Iris pigment epithelial cell (primary cell): ENCODE data around the gene ARMC7.
A peak's percentile ranks its signal among the peaks of the same experiment; 100 is the strongest.
"Not testable (repeated sequence)": the region's sequence is repeated elsewhere in the genome, so short reads cannot be mapped to it uniquely, and the experiment has no call there.

Source experiments
- DNase-seq: peaks from one replicate; pipeline ENCODE4 v3.0.0-alpha.2; 2011; ENCODE audit warnings: low read depth

Gene ARMC7

GRCh38 chr17:75130059-75130631 lies 20.4 kb downstream of the ARMC7 start:
- DNase-seq = no peak

DNA sequence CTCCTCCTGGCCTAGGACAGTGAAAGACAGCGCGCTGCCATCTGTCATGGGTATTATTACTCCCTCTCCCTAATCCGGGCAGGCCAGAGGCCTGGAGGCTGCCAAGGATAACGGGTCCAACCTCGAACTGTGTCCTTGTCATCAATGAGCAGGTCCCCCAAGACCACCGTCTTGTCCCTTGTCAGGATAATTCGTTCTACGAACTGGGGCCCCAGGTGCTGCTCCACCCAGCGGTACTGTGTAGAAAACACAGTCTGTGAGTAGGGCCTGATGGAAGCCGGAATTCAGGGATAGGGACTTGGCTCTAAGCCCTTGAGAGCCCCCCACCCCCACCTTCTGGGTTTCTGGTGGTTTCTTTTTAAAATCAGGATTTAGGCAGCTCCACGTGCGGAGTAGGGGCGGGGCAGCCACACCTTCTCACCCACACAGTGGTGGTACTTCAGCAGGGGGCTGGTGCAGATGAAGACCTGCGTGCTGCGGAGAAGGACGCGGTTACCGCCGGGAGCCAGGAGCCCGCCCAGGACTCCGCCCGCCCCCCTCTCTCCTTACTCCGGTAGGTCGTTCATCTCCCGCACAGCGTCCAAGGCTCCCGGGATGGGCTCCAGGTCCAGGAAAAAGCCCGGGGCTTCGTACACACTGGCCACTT lies 21.0 kb downstream of the ARMC7 start:
- peak; percentile 67 for DNase-seq

- DNase-seq = peak; percentile 74
Measured at GRCh38 chr17:75131278-75132017, 21.7 kb downstream of the ARMC7 start, which contains the start of gene NT5C. Gene NT5C, minus strand, starts transcription at chr17:75131742. Its CDS starts 35 bp downstream, at chr17:75131707.

- DNase-seq = not testable (repeated sequence)
Measured at GRCh38 chr17:75132018-75133000, 22.5 kb downstream of the ARMC7 start.

- DNase-seq = no peak
Measured at GRCh38 chr17:75133001-75133400, 23.2 kb downstream of the ARMC7 start.

DNA sequence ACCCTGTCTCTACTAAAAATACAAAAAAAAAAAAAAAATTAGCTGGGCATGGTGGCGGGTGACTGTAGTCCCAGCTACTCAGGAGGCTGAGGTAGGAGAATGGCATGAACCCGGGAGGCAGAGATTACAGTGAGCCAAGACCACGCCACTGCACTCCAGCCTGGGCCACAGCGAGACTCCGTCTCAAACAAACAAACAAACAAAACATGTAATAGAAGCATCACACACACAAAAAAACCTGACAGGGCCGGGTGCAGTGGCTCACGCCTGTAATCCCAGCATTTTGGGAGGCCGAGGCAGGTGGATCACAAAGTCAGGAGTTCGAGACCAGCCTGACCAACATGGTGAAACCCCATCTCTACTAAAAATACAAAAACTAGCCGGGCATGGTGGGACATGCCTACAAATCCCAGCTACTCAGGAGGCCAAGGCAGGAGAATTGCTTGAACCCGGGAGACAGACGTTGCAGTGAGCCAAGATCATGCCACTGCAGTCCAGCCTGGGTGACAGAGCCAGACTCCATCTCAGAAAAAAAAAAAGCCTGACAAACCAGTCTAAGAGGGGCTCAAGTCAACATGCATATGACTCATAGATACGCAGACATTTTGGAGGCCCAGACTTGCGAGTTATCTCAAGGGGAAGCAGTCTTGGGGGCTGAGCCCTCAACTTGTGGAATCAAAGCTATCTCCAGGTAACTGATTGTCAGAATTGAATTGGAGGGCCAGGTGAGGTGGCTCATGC lies 24.0 kb downstream of the ARMC7 start:
- not testable (repeated sequence) for DNase-seq

- DNase-seq = no peak
Measured at GRCh38 chr17:75135452-75135851, 25.7 kb downstream of the ARMC7 start.

DNA sequence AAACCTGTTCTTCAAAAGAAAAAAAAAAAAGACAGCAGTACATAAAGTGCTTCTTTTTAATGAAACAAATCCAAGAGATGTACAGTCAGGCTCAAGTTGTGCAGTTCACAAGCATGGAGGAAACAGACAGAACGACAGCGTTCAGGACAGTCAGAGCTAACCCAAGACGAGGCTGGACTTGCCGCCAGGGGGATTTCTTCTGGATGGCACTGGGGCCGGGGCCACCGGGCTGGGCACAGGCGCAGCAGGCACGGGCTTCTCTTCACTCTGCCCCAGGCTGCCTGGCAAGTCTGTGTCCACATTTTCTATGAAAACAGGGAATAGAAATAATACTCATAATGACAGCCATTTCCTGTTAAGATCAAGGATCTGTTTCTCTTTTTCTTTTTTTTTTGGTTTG lies 26.2 kb downstream of the ARMC7 start:
- no peak for DNase-seq

GRCh38 chr17:75137762-75138161 lies 28.0 kb downstream of the ARMC7 start:
- DNase-seq = not testable (repeated sequence)

DNA sequence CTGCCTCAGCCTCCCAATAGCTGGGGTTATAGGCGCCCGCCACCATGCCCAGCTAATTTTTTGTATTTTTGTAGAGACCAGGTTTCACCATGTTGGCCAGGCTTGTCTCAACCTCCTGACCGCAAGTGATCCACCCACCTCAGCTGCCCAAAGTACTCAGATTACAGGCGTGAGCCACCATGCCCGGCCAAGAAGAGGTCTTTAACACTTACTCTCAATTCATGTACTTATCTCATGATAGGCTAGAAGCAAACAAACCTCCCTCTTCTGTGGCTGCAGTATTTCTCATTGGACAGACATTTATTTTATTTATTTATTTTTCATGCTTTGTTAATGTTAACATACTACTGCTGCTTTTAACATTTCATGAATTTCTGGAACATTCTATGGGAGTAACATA lies 28.8 kb downstream of the ARMC7 start:
- DNase-seq = no peak

DNA sequence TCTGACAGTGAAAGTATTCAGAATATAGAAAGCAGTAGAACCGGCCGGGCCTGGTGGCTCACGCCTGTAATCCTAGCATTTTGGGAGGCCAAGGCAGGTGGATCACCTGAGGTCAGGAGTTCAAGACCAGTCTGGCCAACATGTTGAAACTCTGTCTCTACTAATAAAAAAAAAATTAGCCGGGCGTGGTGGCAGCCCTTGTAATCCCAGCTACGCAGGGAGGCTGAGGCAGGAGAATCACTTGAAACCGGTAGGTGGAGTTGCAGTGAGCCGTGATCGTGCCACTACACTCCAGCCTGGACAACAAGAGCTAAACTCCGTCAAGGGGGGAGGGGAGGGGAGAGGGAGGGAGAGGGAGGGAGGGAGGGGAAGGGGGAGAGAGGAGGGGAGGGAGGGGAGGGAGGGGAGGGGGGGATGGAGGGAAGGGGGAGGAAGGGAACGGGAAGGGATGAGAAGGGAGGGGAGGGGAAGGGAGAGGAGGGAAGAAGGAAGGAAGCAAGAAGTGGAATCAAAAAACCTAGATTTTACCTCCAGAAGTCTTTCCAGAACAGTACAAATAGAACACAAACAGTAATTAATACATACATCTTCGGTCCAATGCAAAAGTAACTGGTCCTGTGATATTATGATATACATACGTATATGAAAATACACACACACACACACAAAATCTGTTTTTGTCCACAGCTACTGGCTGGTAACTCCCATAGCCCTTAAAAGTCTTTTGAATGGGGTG lies 32.6 kb downstream of the ARMC7 start:
- DNase-seq = no peak

GRCh38 chr17:75144816-75145512 lies 35.2 kb downstream of the ARMC7 start:
- DNase-seq = no peak

DNA sequence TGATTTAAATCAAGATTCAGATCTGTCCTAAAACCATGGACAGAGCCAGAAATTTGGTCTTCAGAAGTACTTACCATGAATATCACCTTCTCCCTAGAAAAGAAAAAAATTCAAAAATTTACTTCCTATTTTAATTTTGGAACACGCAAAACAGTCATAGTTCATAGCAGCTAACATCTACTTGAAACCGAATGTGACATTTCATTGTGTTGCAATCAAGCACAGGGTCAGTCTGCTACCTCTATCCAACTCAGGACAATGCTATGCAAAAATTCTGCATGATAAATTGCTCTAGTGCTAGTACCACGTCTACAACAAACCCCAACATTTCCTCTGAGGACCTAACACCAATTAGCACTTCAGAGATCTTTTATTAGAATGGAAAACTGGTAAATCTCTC lies 36.8 kb downstream of the ARMC7 start:
- peak; percentile 84 for DNase-seq

DNA sequence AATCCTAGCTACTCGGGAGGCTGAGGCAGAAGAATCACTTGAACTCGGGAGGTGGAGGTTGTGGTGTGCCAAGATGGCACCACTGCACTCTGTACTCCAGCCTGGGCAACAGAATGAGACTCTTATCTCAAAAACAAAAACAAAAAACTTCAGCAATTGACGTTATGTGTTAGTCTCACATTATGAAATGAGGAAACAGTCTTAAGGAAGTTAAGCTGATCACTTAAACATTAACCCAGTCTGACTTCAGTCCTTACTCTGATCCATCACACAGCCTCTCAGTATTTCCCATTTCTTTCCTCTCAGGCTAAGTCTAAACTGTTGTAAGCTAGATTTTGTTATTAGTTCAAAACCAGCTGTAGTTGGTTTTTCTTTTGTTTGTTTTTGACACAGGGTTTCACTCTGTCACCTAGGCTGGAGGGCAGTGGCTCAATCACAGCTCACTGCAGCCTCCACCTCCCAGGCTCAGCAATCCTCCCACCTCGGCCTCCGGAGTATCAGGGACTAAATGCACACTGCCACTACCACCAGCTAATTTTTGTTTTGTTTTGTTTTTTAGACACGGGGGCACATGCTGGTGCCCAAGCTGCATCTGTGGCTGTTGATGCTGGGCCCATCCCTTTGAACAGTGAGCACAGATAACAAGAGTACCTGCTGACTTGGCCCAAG lies 38.2 kb downstream of the ARMC7 start:
- no peak for DNase-seq

GRCh38 chr17:75151930-75152329 lies 42.2 kb downstream of the ARMC7 start:
- no peak for DNase-seq

DNA sequence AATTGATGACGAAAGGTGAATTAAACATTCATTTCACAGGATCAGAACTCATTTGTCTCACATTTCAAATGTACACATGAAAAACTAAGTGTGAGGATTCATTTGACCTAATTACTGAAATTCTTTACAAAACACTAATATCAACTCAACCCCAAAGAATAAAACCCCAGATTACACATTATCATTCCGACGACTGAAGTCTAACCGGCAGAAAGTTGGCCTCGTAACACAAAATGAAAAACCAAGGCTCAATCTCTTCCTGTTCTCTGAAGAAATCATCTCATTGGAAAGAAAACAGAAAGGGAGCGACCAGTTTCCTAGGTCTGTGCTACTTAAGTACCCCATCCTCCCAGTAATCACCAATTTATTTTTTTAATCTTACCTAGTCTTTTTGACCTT lies 42.8 kb downstream of the ARMC7 start:
- no peak for DNase-seq

- peak; percentile 44 for DNase-seq
Measured at GRCh38 chr17:75152922-75153779, 43.4 kb downstream of the ARMC7 start.

- DNase-seq = no peak
Measured at GRCh38 chr17:75153780-75154194, 44.0 kb downstream of the ARMC7 start.
